CD4-positive, CD25-positive, alpha-beta regulatory T cell (primary cell): ENCODE results near the gene PHYHIPL. TPM values are rescaled to one million over a fixed set of nuclear protein-coding genes. Genes with fewer than 3 reads are reported as not detected.
"Not testable (repeated sequence)": the region's sequence is repeated elsewhere in the genome, so short reads cannot be mapped to it uniquely, and the experiment has no call there.

Experiments used
- ATAC-seq, 2 donors: fragments of 150-1000 bp; cut with Tn5 transposase; one replicate each; pipeline ENCODE4 v1.10.0; 2021; ENCODE audit warnings: low read depth in 2 of 2, moderate number of reproducible peaks in 2 of 2, moderate library complexity in 1 of 2
- DNase-seq, 3 donors: peaks; one replicate each; pipeline versions ENCODE4 v3.0.0 to v3.0.0-alpha.2; 2012 to 2022; ENCODE audit warnings: mixed read lengths in 1 of 3
- H3K27ac ChIP-seq: one replicate; pipeline ENCODE4 v1.7.0; 2013; ENCODE audit warnings: mild to moderate bottlenecking, low read length; ENCODE audit not compliant: insufficient read depth, poor library complexity, severe bottlenecking
- H3K27me3 ChIP-seq: one replicate; pipeline ENCODE4 v1.7.0; 2013; ENCODE audit warnings: low read length; ENCODE audit not compliant: control insufficient read depth, insufficient read depth
- H3K36me3 ChIP-seq: one replicate; pipeline ENCODE4 v1.7.0; 2013; ENCODE audit warnings: mild to moderate bottlenecking, low read length, moderate library complexity; ENCODE audit not compliant: control insufficient read depth, insufficient read depth
- H3K4me1 ChIP-seq: 2 replicates; pipeline ENCODE4 v1.7.0; 2013; ENCODE audit warnings: mild to moderate bottlenecking, low read length; ENCODE audit not compliant: insufficient read depth, control insufficient read depth, poor library complexity, severe bottlenecking
- H3K4me3 ChIP-seq: one replicate; pipeline ENCODE4 v1.7.0; 2013; ENCODE audit warnings: low read depth, mild to moderate bottlenecking, low read length, moderate library complexity
- H3K9me3 ChIP-seq, 2 experiments: 1 replicate in 1 of 2; 2 replicates in 1 of 2; pipeline ENCODE4 v1.7.0; 2013; ENCODE audit warnings: low read length in 2 of 2, mild to moderate bottlenecking in 1 of 2, moderate library complexity in 1 of 2; ENCODE audit not compliant: control insufficient read depth in 2 of 2
- H3K27ac Mint-ChIP-seq, 3 donors: one replicate each; pipeline ENCODE4 v1.8.0; 2020 to 2022; ENCODE audit warnings: mild to moderate bottlenecking in 3 of 3, mixed read lengths in 3 of 3, moderate library complexity in 2 of 3
- H3K27me3 Mint-ChIP-seq: one replicate; pipeline ENCODE4 v1.8.0; 2022; ENCODE audit warnings: mild to moderate bottlenecking, mixed read lengths
- H3K36me3 Mint-ChIP-seq: one replicate; pipeline ENCODE4 v1.8.0; 2020; ENCODE audit warnings: mixed read lengths
- H3K4me1 Mint-ChIP-seq, 4 donors: one replicate each; pipeline ENCODE4 v1.8.0; 2020 to 2022; ENCODE audit warnings: mixed read lengths in 4 of 4, mild to moderate bottlenecking in 1 of 4
- H3K4me3 Mint-ChIP-seq, 4 donors: one replicate each; pipeline ENCODE4 v1.8.0; 2020 to 2022; ENCODE audit warnings: mild to moderate bottlenecking in 4 of 4, mixed read lengths in 4 of 4, moderate library complexity in 3 of 4
- H3K9me3 Mint-ChIP-seq, 7 donors: one replicate each; pipeline ENCODE4 v1.8.0; 2020 to 2022; ENCODE audit warnings: mixed read lengths in 7 of 7, mild to moderate bottlenecking in 3 of 7, moderate library complexity in 2 of 7
- polyA plus RNA-seq, 4 donors: library from polyadenylated mRNA; unstranded; fragments of 300-500 nt; fragmentation: Illumina TruSeq; gene quantifications; one replicate each; pipeline ENCODE4 v1.2.3, GENCODE V29; 2021
- total RNA-seq: library from RNA; stranded (reverse); gene quantifications from one replicate; pipeline ENCODE4 v1.2.3, GENCODE V29; 2022

Gene PHYHIPL
- total and polyA plus RNA-seq, 5 donors from 2014 or later = not detected

GRCh38 chr10:59229441-59229840 lies 53.0 kb downstream of the PHYHIPL start:
- Mint-ChIP-seq H3K9me3 (peaks cover 0 to 4% (median 0%) of the 10 kb centered on the region in 7 donors), H3K4me1 (no peaks in the 10 kb centered on the region), H3K4me3 (no peak overlapping the region), H3K36me3 (no peaks in the 10 kb centered on the region), H3K27ac (no peak overlapping the region), H3K27me3 (no peaks in the 10 kb centered on the region)
- H3K27me3 ChIP-seq = no peaks in the 10 kb centered on the region
- ATAC-seq (no peak), DNase-seq (no peak)
- no peaks in the 10 kb centered on the region for H3K4me1 ChIP-seq
- no peaks in the 10 kb centered on the region for H3K9me3 ChIP-seq
- H3K4me3 ChIP-seq = no peak overlapping the region
- H3K27ac ChIP-seq = no peak overlapping the region
- no peaks in the 10 kb centered on the region for H3K36me3 ChIP-seq

DNA sequence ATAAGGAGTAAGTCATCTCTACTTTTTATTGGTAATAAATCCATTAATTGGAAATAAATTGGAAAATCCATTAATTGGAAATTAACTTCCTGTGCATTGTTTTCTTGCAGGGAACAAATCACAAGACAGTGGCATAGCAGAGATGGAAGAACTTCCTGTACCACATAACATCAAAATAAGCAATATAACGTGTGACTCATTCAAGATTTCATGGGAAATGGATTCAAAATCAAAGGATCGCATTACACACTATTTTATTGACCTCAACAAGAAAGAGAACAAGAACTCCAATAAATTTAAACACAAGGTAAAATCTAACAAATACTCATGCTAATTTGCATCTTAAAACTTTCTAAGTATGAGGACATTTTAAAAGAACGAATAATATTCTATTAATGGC lies 57.8 kb downstream of the PHYHIPL start:
- H3K36me3 ChIP-seq = no peaks in the 10 kb centered on the region
- Mint-ChIP-seq H3K9me3 (peaks cover 0 to 3% (median 0%) of the 10 kb centered on the region in 7 donors), H3K27ac (no peak overlapping the region), H3K36me3 (no peaks in the 10 kb centered on the region), H3K27me3 (no peaks in the 10 kb centered on the region), H3K4me3 (no peak overlapping the region), H3K4me1 (no peaks in the 10 kb centered on the region)
- H3K27ac ChIP-seq = no peak overlapping the region
- DNase-seq = no peak
- no peaks in the 10 kb centered on the region for H3K27me3 ChIP-seq
- no peaks in the 10 kb centered on the region for H3K4me1 ChIP-seq
- no peak for ATAC-seq
- H3K4me3 ChIP-seq = no peak overlapping the region
- H3K9me3 ChIP-seq = no peaks in the 10 kb centered on the region

GRCh38 chr10:59234816-59235429 lies 58.5 kb downstream of the PHYHIPL start:
- Mint-ChIP-seq H3K36me3 (no peaks in the 10 kb centered on the region), H3K9me3 (peaks cover 0 to 3% (median 0%) of the 10 kb centered on the region in 7 donors)
- ATAC-seq = no peak

GRCh38 chr10:59236064-59236697 lies 59.7 kb downstream of the PHYHIPL start:
- DNase-seq = no peak
- no peaks in the 10 kb centered on the region for H3K4me1 Mint-ChIP-seq
- no peak for ATAC-seq
- no peak overlapping the region for H3K4me3 Mint-ChIP-seq
- no peaks in the 10 kb centered on the region for H3K4me1 ChIP-seq
- no peaks in the 10 kb centered on the region for H3K27me3 Mint-ChIP-seq
- no peaks in the 10 kb centered on the region for H3K27me3 ChIP-seq
- no peak overlapping the region for H3K27ac Mint-ChIP-seq
- no peak overlapping the region for H3K4me3 ChIP-seq
- no peak overlapping the region for H3K27ac ChIP-seq
- no peaks in the 10 kb centered on the region for H3K36me3 ChIP-seq
- no peaks in the 10 kb centered on the region for H3K9me3 ChIP-seq
- H3K36me3 Mint-ChIP-seq = no peaks in the 10 kb centered on the region
- H3K9me3 Mint-ChIP-seq = peaks cover 0 to 3% (median 0%) of the 10 kb centered on the region in 7 donors

More at GRCh38 chr10:59234816-59235429, 58.5 kb downstream of the PHYHIPL start:
- Histone ChIP-seq H3K27me3 (no peaks in the 10 kb centered on the region), H3K4me3 (no peak overlapping the region), H3K4me1 (no peaks in the 10 kb centered on the region), H3K9me3 (no peaks in the 10 kb centered on the region), H3K27ac (no peak overlapping the region), H3K36me3 (no peaks in the 10 kb centered on the region)
- no peaks in the 10 kb centered on the region for H3K27me3 Mint-ChIP-seq
- no peak overlapping the region for H3K4me3 Mint-ChIP-seq
- peak in 1 of 3 donors; percentile 0 for DNase-seq
- no peak overlapping the region for H3K27ac Mint-ChIP-seq
- no peaks in the 10 kb centered on the region for H3K4me1 Mint-ChIP-seq

GRCh38 chr10:59237775-59238174 lies 61.3 kb downstream of the PHYHIPL start:
- Histone ChIP-seq H3K4me3 (no peak overlapping the region), H3K4me1 (no peaks in the 10 kb centered on the region), H3K27me3 (no peaks in the 10 kb centered on the region), H3K27ac (no peak overlapping the region), H3K9me3 (no peaks in the 10 kb centered on the region), H3K36me3 (no peaks in the 10 kb centered on the region)
- H3K4me1 Mint-ChIP-seq = no peaks in the 10 kb centered on the region
- H3K4me3 Mint-ChIP-seq = no peak overlapping the region
- H3K36me3 Mint-ChIP-seq = no peaks in the 10 kb centered on the region
- no peaks in the 10 kb centered on the region for H3K27me3 Mint-ChIP-seq
- H3K27ac Mint-ChIP-seq = no peak overlapping the region
- peaks cover 0 to 3% (median 0%) of the 10 kb centered on the region in 7 donors for H3K9me3 Mint-ChIP-seq
- ATAC-seq = no peak
- no peak for DNase-seq

DNA sequence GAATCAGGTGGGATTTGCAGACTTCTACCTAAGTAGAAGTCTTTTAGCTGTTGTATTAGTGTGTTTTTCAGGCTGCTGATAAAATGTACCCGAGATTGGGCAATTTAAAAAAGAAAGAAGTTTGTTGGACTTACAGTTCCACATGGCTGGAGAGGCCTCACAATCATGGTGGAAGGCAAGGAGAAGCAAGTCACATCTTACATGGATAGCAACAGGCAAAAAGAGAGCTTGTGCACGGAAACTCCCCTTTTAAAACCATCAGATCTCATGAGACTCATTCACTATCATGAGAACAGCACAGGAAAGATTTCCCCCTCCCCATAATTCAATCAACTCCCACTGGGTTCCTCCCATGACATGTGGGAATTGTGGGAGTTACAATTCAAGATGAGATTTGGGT lies 62.7 kb downstream of the PHYHIPL start:
- not testable (repeated sequence) for H3K9me3 ChIP-seq, H3K36me3 ChIP-seq, H3K9me3 Mint-ChIP-seq, H3K4me1 ChIP-seq, H3K4me3 ChIP-seq, H3K36me3 Mint-ChIP-seq, H3K27ac ChIP-seq, ATAC-seq, H3K27me3 Mint-ChIP-seq, H3K27me3 ChIP-seq, DNase-seq, H3K4me3 Mint-ChIP-seq, H3K27ac Mint-ChIP-seq, H3K4me1 Mint-ChIP-seq

- Mint-ChIP-seq H3K27ac (no peak overlapping the region), H3K27me3 (no peaks in the 10 kb centered on the region), H3K36me3 (no peaks in the 10 kb centered on the region), H3K4me1 (no peaks in the 10 kb centered on the region), H3K9me3 (peaks cover 0 to 3% (median 1%) of the 10 kb centered on the region in 7 donors), H3K4me3 (no peak overlapping the region)
- H3K9me3 ChIP-seq = no peaks in the 10 kb centered on the region
- no peaks in the 10 kb centered on the region for H3K27me3 ChIP-seq
- no peaks in the 10 kb centered on the region for H3K36me3 ChIP-seq
- ATAC-seq = no peak
- no peaks in the 10 kb centered on the region for H3K4me1 ChIP-seq
- H3K27ac ChIP-seq = no peak overlapping the region
- DNase-seq = peak in 1 of 3 donors; percentile 19
- H3K4me3 ChIP-seq = no peak overlapping the region
Measured at GRCh38 chr10:59240582-59241183, 64.2 kb downstream of the PHYHIPL start.

DNA sequence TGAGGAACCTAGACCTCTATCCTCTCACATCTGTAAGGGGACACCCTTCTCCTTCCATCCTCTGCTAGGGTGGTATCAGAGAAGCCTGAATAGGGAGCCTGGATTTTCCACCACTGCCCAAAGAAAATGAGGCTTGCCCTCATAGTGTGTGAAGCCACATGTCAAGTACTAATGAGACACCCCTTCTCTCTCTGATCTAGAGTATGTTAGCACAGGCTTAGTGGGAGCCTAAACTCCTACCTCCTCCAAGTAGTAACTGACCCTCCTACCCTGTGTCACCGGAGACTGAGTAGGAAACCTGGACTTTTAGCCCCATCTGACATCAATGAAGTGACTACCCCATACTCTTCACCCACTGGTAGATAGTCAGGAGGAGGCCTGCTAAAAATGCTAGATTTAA lies 65.6 kb downstream of the PHYHIPL start:
- no peaks in the 10 kb centered on the region for H3K36me3 Mint-ChIP-seq
- Histone ChIP-seq H3K4me1 (no peaks in the 10 kb centered on the region), H3K27ac (no peak overlapping the region), H3K9me3 (no peaks in the 10 kb centered on the region), H3K4me3 (no peak overlapping the region), H3K27me3 (no peaks in the 10 kb centered on the region), H3K36me3 (no peaks in the 10 kb centered on the region)
- no peak overlapping the region for H3K27ac Mint-ChIP-seq
- no peak overlapping the region for H3K4me3 Mint-ChIP-seq
- ATAC-seq = no peak
- no peaks in the 10 kb centered on the region for H3K4me1 Mint-ChIP-seq
- DNase-seq = no peak
- peaks cover 0 to 3% (median 0%) of the 10 kb centered on the region in 7 donors for H3K9me3 Mint-ChIP-seq
- no peaks in the 10 kb centered on the region for H3K27me3 Mint-ChIP-seq
